GM15510 (cell line): ENCODE measurements around the gene CETP.

Experiments used
- POLR2A ChIP-seq: IDR thresholded peaks from 3 replicates; pipeline ENCODE4 v1.6.1; 2011; ENCODE audit warnings: borderline replicate concordance; ENCODE audit not compliant: insufficient read length; ENCODE audit errors: extremely low read depth

Gene CETP

GRCh38 chr16:56997931-56998330 lies 36.2 kb downstream of the CETP start:
- no peak for TF ChIP-seq POLR2A

DNA sequence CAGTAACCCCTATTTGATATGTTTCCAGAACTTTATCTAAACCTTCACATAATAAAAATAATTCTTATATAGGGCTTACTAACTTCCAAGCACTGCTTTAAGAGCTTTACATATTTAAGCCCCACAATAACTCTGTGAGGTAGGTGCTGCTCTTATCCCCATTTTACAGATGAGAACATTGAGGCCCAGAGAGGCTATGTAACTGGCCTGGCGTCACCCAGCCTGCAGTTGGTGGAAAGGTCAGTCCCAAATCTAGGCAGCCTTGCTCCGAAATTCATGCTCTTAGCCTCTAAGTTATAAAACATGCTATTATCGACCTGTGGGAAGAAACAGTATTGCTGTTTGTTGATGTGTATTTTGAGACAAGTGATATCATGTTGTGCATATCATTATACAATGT lies 36.6 kb downstream of the CETP start:
- TF ChIP-seq POLR2A, result no peak

DNA sequence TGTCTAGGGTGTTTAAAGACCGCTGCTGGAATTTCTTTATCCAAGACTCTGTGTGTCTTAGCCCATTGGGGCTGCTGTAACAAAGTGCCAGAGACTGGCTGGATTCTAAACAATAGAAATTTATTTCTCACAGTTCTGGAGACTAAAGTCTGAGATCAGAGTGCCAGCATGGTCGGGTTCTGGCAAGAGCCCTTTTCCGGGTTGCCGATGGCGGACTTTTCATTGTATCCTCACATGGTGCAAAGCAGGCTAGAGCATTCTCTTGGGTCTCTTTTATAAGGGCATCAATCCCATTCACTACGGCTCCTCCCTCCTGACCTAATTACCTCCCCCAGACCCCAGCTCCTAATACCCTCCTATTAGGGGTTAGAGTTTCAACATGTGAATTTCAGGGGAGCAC lies 37.1 kb downstream of the CETP start:
- no peak for TF ChIP-seq POLR2A

DNA sequence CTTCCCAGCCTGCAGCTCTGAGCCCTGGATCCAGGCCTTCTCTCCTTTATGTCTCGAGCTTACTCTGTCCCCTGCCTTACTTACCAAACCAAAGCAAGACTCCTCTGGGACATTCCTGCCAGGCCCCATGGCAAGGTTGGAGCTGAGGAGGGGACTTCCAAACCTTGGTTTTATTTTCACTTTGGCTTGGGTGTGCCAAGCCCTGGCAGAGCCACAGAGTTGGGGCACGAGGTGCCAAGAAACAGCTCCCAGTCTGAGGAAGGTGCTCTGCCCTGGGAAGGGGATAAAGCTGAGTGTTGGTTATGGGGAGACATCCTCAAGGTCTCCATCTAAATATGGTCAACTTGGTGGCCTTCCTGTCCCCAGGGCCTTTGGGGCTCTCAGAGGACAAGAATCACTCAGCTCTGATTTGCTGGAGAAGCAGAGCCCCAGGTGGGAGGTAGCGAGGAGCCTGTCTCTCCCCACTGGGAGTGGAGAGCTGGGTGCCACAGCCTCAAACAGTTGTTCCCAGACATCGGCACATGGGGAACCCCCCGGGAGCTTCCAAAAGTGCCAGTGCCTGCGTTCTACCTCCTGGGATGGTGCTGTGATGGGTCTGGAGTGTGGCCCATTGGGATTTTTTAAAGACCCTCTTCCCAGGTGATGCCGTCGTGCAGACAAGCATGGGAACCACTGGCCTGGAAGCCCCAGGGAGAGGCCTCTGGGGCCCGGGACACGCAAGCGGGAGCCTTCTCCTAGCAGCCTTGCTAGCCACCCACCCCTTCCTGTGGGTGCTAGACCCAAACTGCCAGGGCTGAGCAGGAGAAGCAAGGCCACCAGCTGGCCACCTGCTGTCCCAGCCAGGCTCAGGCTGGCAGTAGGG lies 37.9 kb downstream of the CETP start:
- TF ChIP-seq POLR2A, result no peak

DNA sequence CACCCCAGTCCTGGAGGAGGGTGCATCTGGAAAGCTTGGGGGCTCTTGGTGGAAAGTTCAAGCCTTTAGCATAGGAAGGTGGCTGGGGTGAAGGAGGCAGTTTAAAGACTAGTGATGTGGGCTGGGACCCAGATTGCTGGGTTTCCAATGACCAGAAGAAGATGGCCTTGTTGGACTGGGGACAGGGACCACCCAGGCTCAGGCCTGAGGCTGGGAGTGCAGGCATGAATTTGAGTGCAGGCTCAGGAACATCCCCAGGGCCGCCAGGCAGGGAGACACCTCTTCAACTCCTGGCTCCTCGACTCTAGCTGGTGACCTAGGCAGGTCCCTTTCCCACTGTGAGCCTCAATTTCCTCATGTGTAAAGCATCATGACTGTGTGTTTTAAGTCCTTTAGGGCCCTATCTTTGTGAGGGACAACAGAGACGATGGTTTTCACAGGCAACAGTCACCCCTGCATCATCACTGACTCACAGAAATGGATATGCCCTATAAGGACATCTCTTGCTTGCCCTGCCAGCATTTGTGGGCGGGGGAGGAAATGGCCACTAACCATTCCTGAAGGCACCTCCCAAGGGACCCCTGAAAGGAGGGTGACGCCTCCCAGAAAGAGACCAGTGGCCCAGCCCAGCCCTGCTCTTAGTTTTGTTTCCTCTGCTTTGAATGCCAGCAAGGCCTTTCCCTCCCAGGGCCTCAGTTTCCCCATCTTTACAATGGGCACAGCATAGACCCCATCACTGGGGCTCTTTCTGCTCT lies 38.7 kb downstream of the CETP start:
- TF ChIP-seq POLR2A, result peak; percentile 28

DNA sequence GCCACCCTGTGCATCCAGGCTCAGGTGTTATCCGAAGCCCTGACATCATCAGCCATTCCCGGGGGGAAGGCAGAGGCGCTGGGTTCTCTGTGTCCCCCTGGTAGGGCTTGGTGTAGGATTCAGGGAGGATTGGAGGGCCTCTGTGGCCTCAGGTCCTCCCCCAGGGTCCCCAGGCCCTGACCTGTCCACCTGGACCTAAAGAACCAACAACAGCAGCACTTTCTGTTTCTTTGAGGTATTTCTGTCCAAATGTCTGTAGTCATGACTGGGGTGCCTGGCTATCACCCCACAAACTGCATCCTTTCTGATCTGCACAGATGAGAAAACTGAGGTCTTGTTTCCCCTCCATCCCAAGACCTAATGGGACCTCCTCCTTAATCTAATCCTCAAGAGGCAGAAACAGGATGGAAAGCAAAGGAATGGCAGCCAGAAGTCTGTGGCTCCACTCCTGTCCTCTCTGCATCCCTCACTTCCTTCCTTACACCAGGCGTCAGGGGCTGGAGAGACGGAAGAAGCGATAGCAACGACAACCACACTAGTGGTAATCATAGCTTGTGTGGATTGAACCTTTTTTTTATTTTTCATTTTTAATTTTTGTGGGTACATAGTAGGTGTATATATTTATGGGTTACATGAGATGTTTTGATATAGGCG lies 39.4 kb downstream of the CETP start:
- TF ChIP-seq POLR2A, result no peak

DNA sequence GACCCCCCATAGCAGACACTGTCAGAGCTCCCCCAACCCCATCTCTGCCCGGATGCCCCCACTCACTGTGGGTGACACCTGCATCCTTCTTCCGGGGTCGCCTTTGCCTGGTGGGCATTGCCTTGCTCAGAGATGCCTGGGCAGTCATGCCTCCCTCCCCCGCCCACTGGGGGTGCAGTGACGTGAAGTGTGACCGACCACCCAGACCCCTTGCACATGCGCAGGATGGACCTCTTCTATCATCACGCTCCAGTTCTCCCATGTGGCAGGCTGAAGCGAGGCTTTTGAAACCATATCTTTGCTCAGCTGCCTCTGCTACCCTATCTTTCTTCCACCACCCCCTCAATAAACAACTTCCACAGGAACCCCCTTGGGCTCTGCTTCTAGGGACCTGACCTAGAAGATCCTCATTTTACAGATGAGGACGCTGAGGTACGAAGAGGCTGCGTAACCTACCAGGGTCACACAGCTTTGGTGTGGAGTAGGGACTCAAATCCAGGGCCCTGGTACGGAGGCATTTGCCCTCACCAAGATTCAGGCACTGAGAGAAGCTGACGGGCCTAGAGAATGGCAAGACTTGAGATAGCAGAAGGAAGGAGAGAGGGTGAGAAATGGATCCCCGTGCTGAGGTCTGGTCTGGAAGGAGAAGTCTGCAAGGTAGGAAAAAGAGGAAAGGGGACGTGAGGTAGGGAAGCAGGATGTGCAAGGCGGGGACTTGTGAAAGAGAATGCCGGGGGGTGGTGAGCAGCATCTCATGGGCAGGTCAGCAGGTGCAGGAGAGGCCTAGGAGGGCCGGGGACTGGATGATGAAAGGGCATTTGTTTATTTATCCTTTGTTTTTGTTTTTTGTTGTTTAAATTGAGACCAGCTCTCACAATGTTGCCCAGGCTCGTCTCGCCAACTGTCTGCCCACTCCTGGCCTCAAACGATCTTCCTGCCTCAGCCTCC lies 42.0 kb downstream of the CETP start:
- no peak for TF ChIP-seq POLR2A

GRCh38 chr16:57004387-57005250 lies 42.9 kb downstream of the CETP start:
- TF ChIP-seq POLR2A, result no peak

DNA sequence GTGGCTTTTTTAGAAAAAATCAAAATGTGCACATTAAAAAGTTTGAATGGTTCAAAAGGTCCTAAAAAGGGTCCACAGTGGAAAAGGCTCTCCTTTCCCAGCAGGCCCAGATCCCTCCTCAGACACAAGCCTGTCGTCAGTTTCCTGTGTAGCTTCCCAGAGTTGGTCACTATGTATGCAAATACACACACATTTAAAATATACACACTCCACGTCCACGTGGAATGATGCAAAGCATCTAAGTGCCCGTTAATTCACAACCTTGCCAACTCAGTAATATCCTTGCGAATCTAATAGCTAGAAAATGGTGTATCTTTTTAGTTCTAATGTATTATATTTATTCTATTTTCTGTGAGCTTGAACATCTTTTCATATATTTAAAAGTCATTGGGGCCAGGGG lies 45.3 kb downstream of the CETP start:
- no peak for TF ChIP-seq POLR2A

- no peak for TF ChIP-seq POLR2A
Measured at GRCh38 chr16:57007530-57007929, 45.8 kb downstream of the CETP start.

GRCh38 chr16:57008440-57008839 lies 46.7 kb downstream of the CETP start:
- no peak for TF ChIP-seq POLR2A

- no peak for TF ChIP-seq POLR2A
Measured at GRCh38 chr16:57009643-57010170, 48.0 kb downstream of the CETP start.

GRCh38 chr16:57012353-57012752 lies 50.6 kb downstream of the CETP start:
- no peak for TF ChIP-seq POLR2A
